Hepatocyte (in vitro differentiated cells): ENCODE results near the gene KLRC1. TPM values are rescaled to one million over a fixed set of nuclear protein-coding genes. Genes with fewer than 3 reads are reported as not detected.

Experiments
- DNase-seq: peaks from one replicate; pipeline ENCODE4 v3.0.0-alpha.2; 2016; ENCODE audit warnings: low spot score
- H2AFZ ChIP-seq: fragments of 200-600 bp; sonication (generic); 2 replicates; pipeline ENCODE4 v1.6.0; 2016; ENCODE audit warnings: antibody characterized with exemption, mild to moderate bottlenecking
- H3K27ac ChIP-seq: fragments of 200-600 bp; sonication (generic); 2 replicates; pipeline ENCODE4 v1.5.1; 2016; ENCODE audit warnings: mild to moderate bottlenecking
- H3K27me3 ChIP-seq: fragments of 200-600 bp; sonication (generic); 2 replicates; pipeline ENCODE4 v1.6.1; 2016
- H3K36me3 ChIP-seq: fragments of 200-600 bp; sonication (generic); replicated peaks from 2 replicates; pipeline ENCODE4 v1.5.1; 2016; ENCODE audit warnings: low read depth; ENCODE audit not compliant: insufficient read depth
- H3K4me1 ChIP-seq: fragments of 200-600 bp; sonication (generic); 2 replicates; pipeline ENCODE4 v1.5.1; 2016; ENCODE audit warnings: mild to moderate bottlenecking, moderate library complexity; ENCODE audit not compliant: insufficient read depth
- H3K4me2 ChIP-seq: fragments of 200-600 bp; sonication (generic); 2 replicates; pipeline ENCODE4 v1.6.0; 2016
- H3K4me3 ChIP-seq: fragments of 200-600 bp; sonication (generic); 2 replicates; pipeline ENCODE4 v1.5.1; 2016; ENCODE audit warnings: mild to moderate bottlenecking
- H3K79me2 ChIP-seq: fragments of 200-600 bp; sonication (generic); 2 replicates; pipeline ENCODE4 v1.6.0; 2017; ENCODE audit warnings: mild to moderate bottlenecking
- H3K9me2 ChIP-seq: fragments of 200-600 bp; sonication (generic); replicated peaks from 2 replicates; pipeline ENCODE4 v1.6.0; 2017; ENCODE audit warnings: mild to moderate bottlenecking; ENCODE audit not compliant: insufficient read depth
- H3K9me3 ChIP-seq: fragments of 200-600 bp; sonication (generic); 2 replicates; pipeline ENCODE4 v1.5.1; 2016; ENCODE audit warnings: low read depth, mild to moderate bottlenecking
- H4K20me1 ChIP-seq: fragments of 200-600 bp; sonication (generic); 2 replicates; pipeline ENCODE4 v1.6.0; 2016; ENCODE audit warnings: mild to moderate bottlenecking; ENCODE audit not compliant: insufficient read depth, poor library complexity, severe bottlenecking
- EZH2 ChIP-seq: fragments of 200-600 bp; sonication (generic); IDR thresholded peaks from 2 replicates; pipeline ENCODE4 v1.6.1; 2016; ENCODE audit warnings: antibody characterized with exemption, mild to moderate bottlenecking, borderline replicate concordance
- EZH2phosphoT487 ChIP-seq: fragments of 200-600 bp; sonication (generic); IDR thresholded peaks from one replicate; pipeline ENCODE4 v1.6.1; 2018; ENCODE audit warnings: antibody characterized with exemption, mild to moderate bottlenecking, low read depth, moderate library complexity; ENCODE audit not compliant: unreplicated experiment, severe bottlenecking
- WGBS: methylation state at CpG from one replicate; pipeline ENCODE4 v1.1.6; 2016; ENCODE audit warnings: low lambda C conversion rate; ENCODE audit errors: missing lambda C conversion rate; 5-methylcytosine and 5-hydroxymethylcytosine counted together
- polyA plus RNA-seq: library from polyadenylated mRNA; unstranded; fragments of >200 nt; fragmentation: Nextera tagmentation; extraction: Ambion mirVana; gene quantifications from 2 replicates; pipeline ENCODE4 v1.2.1, GENCODE V29; 2016
- total RNA-seq: library from RNA; depleted of rRNA; stranded (reverse); fragments of >200 nt; gene quantifications from 2 replicates; pipeline ENCODE4 v1.2.3, GENCODE V29; 2014
- TF ChIP-seq, protein P1 (sequence below): fragments of 200-600 bp; sonication (generic); IDR thresholded peaks from 2 replicates; pipeline ENCODE4 v1.5.1; 2016; ENCODE audit warnings: antibody characterized with exemption, mild to moderate bottlenecking; ENCODE audit not compliant: poor library complexity

The KLRC1 gene
- total and polyA plus RNA-seq, 2 experiments from 2014 or later, result not detected

- Histone ChIP-seq H3K9me2 (no peaks in the 10 kb centered on the region), H3K27ac (no peak overlapping the region), H3K4me2 (no peak overlapping the region), H2AFZ (no peak overlapping the region), H4K20me1 (no peaks in the 10 kb centered on the region), H3K4me3 (no peak overlapping the region), H3K36me3 (no peaks in the 10 kb centered on the region), H3K79me2 (no peaks in the 10 kb centered on the region), H3K4me1 (no peaks in the 10 kb centered on the region), H3K27me3 (no peaks in the 10 kb centered on the region), H3K9me3 (no peaks in the 10 kb centered on the region)
- WGBS, result 70% methylated on average over 4 of the region's 4 CpGs
- no peak for DNase-seq
- TF ChIP-seq EZH2 (no peak), EZH2phosphoT487 (no peak)
- TF ChIP-seq, protein P1, sequence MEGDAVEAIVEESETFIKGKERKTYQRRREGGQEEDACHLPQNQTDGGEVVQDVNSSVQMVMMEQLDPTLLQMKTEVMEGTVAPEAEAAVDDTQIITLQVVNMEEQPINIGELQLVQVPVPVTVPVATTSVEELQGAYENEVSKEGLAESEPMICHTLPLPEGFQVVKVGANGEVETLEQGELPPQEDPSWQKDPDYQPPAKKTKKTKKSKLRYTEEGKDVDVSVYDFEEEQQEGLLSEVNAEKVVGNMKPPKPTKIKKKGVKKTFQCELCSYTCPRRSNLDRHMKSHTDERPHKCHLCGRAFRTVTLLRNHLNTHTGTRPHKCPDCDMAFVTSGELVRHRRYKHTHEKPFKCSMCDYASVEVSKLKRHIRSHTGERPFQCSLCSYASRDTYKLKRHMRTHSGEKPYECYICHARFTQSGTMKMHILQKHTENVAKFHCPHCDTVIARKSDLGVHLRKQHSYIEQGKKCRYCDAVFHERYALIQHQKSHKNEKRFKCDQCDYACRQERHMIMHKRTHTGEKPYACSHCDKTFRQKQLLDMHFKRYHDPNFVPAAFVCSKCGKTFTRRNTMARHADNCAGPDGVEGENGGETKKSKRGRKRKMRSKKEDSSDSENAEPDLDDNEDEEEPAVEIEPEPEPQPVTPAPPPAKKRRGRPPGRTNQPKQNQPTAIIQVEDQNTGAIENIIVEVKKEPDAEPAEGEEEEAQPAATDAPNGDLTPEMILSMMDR, result no peak
Observed at GRCh38 chr12:10466311-10466710, 13.1 kb upstream of the KLRC1 start.

GRCh38 chr12:10457760-10458159, 4.6 kb upstream of the KLRC1 start:
- Histone ChIP-seq H4K20me1 (no peaks in the 10 kb centered on the region), H3K27me3 (no peaks in the 10 kb centered on the region), H3K4me1 (no peaks in the 10 kb centered on the region), H3K27ac (no peak overlapping the region), H2AFZ (no peak overlapping the region), H3K79me2 (no peaks in the 10 kb centered on the region), H3K4me2 (no peak overlapping the region), H3K9me3 (no peaks in the 10 kb centered on the region), H3K9me2 (no peaks in the 10 kb centered on the region), H3K4me3 (no peak overlapping the region), H3K36me3 (no peaks in the 10 kb centered on the region)
- WGBS, result 81% methylated on average over 3 of the region's 3 CpGs
- TF ChIP-seq EZH2 (no peak), EZH2phosphoT487 (no peak)
- TF ChIP-seq, protein P1, result no peak
- no peak for DNase-seq

DNA sequence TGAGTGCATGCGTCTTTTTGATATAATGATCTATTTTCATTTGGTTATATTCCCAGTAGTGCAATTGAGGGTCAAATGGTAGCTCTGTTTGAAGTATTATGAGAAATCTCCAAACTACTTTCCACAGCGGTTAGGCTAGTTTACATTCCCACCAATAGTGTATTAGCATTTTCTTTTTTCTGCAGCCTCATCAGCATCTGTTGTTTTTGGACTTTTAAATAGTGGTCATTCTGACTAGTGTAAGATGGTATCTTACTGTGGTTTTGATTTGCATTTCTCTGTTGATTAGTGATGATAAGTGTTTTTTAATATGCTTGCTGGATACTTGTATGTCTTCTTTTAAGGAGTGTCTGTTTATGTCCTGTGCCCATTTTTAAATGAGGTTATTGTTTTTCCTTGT, 3.7 kb upstream of the KLRC1 start:
- Histone ChIP-seq H3K4me2 (no peak overlapping the region), H2AFZ (no peak overlapping the region), H3K27ac (no peak overlapping the region), H3K9me2 (no peaks in the 10 kb centered on the region), H3K79me2 (no peaks in the 10 kb centered on the region), H3K4me1 (no peaks in the 10 kb centered on the region), H3K36me3 (no peaks in the 10 kb centered on the region), H3K27me3 (no peaks in the 10 kb centered on the region), H3K9me3 (no peaks in the 10 kb centered on the region), H4K20me1 (no peaks in the 10 kb centered on the region), H3K4me3 (no peak overlapping the region)
- TF ChIP-seq, protein P1, result no peak
- TF ChIP-seq EZH2phosphoT487, result no peak
- TF ChIP-seq EZH2, result no peak
- 90% methylated on average over 2 of the region's 2 CpGs for WGBS
- DNase-seq, result no peak

- no peak for TF ChIP-seq EZH2
- TF ChIP-seq, protein P1, result no peak
- no peak for TF ChIP-seq EZH2phosphoT487
- 97% methylated on average over 1 of the region's 1 CpG for WGBS
Observed at GRCh38 chr12:10455766-10456165, 2.6 kb upstream of the KLRC1 start.

More at GRCh38 chr12:10455766-10456165, 2.6 kb upstream of the KLRC1 start:
- H3K79me2 ChIP-seq, result no peaks in the 10 kb centered on the region
- H2AFZ ChIP-seq, result no peak overlapping the region
- H3K4me2 ChIP-seq, result no peak overlapping the region
- no peak overlapping the region for H3K27ac ChIP-seq
- H3K4me3 ChIP-seq, result no peak overlapping the region
- no peaks in the 10 kb centered on the region for H3K36me3 ChIP-seq
- DNase-seq, result no peak
- no peaks in the 10 kb centered on the region for H3K27me3 ChIP-seq
- no peaks in the 10 kb centered on the region for H4K20me1 ChIP-seq
- H3K4me1 ChIP-seq, result no peaks in the 10 kb centered on the region
- H3K9me2 ChIP-seq, result no peaks in the 10 kb centered on the region
- H3K9me3 ChIP-seq, result no peaks in the 10 kb centered on the region
